Suprapubic skin (tissue), 4 donors: ENCODE results near the gene FHOD3.

ENCODE experiments used
- CTCF ChIP-seq, 2 donors: fragments of 200-600 bp in 1 of 2; fragments of 450-650 bp in 1 of 2; sonication (generic) in 1 of 2; IDR thresholded peaks; one replicate each; pipeline ENCODE4 v1.5.1; 2016 to 2019; ENCODE audit warnings: antibody characterized with exemption in 2 of 2, mild to moderate bottlenecking in 1 of 2, moderate library complexity in 1 of 2
- EP300 ChIP-seq: sonication (generic); formaldehyde crosslinking; IDR thresholded peaks from one replicate; pipeline ENCODE4 v1.6.1; 2017; ENCODE audit warnings: antibody characterized with exemption
- POLR2A ChIP-seq, 2 donors: fragments of 450-650 bp; IDR thresholded peaks; one replicate each; pipeline ENCODE4 v1.6.1; 2017; ENCODE audit warnings: antibody characterized with exemption in 2 of 2, mild to moderate bottlenecking in 2 of 2, moderate library complexity in 2 of 2
- POLR2AphosphoS5 ChIP-seq, 3 donors: sonication (generic); formaldehyde crosslinking; IDR thresholded peaks; one replicate each; pipeline ENCODE4 v1.6.1; 2017; ENCODE audit warnings: antibody characterized with exemption in 3 of 3

GRCh38 chr18:36296650-36297416 is 680 bp upstream of the FHOD3 start:
- TF ChIP-seq POLR2AphosphoS5 (IDR thresholded peaks at IDR 0.05) (no peak), CTCF (IDR thresholded peaks at IDR 0.05) (peak in 1 of 2 donors; percentile 13), POLR2A (IDR thresholded peaks at IDR 0.05) (no peak), EP300 (no peak)
